Mesenchymal stem cell (in vitro differentiated cells and primary cell): Measurements from ENCODE around the gene CDH4.
A peak's percentile ranks its signal among the peaks of the same experiment; 100 is the strongest.

Experiments
- DNase-seq: peaks from one replicate; pipeline ENCODE4 v3.0.0-alpha.2; 2013
- H2AFZ ChIP-seq: one replicate; pipeline ENCODE4 v1.6.1; 2013; ENCODE audit warnings: low read depth, mild to moderate bottlenecking, control low read depth, inconsistent platforms, low read length, moderate library complexity
- H2AK5ac ChIP-seq: 2 replicates; pipeline ENCODE4 v1.6.1; 2013; ENCODE audit warnings: low read length, moderate library complexity, mild to moderate bottlenecking, inconsistent platforms; ENCODE audit not compliant: severe bottlenecking
- H2BK120ac ChIP-seq: one replicate; pipeline ENCODE4 v1.6.1; 2013; ENCODE audit warnings: low read depth, mild to moderate bottlenecking, inconsistent platforms, low read length, moderate library complexity
- H2BK12ac ChIP-seq, 2 experiments: one replicate each; pipeline ENCODE4 v1.6.1; 2013; ENCODE audit warnings: inconsistent platforms in 2 of 2, low read length in 2 of 2, mild to moderate bottlenecking in 2 of 2, moderate library complexity in 2 of 2, control low read depth in 1 of 2
- H2BK15ac ChIP-seq: one replicate; pipeline ENCODE4 v1.6.1; 2013; ENCODE audit warnings: mild to moderate bottlenecking, low read depth, inconsistent platforms; ENCODE audit not compliant: poor library complexity, severe bottlenecking
- H2BK5ac ChIP-seq: 2 replicates; pipeline ENCODE4 v1.6.1; 2013; ENCODE audit warnings: low read depth, mild to moderate bottlenecking, low read length, control low read depth, inconsistent platforms; ENCODE audit not compliant: poor library complexity, severe bottlenecking
- H3K14ac ChIP-seq, 2 experiments: one replicate each; pipeline ENCODE4 v1.6.1; 2013; ENCODE audit warnings: inconsistent platforms in 2 of 2, low read length in 2 of 2, control low read depth in 1 of 2, mild to moderate bottlenecking in 1 of 2, moderate library complexity in 1 of 2
- H3K18ac ChIP-seq, 2 experiments: one replicate each; pipeline ENCODE4 v1.6.1; 2013; ENCODE audit warnings: inconsistent platforms in 2 of 2, low read length in 2 of 2, control low read depth in 1 of 2, low read depth in 1 of 2, mild to moderate bottlenecking in 1 of 2
- H3K23ac ChIP-seq, 2 experiments: one replicate each; pipeline ENCODE4 v1.6.1; 2013; ENCODE audit warnings: inconsistent platforms in 2 of 2, low read length in 2 of 2, mild to moderate bottlenecking in 2 of 2, moderate library complexity in 2 of 2, control low read depth in 1 of 2
- H3K27ac ChIP-seq: 2 replicates; pipeline ENCODE4 v1.5.1; 2013; ENCODE audit warnings: mild to moderate bottlenecking, moderate library complexity, low read length, control low read depth, inconsistent platforms; ENCODE audit not compliant: poor library complexity, severe bottlenecking
- H3K27me3 ChIP-seq, 2 experiments: 2 replicates each; pipeline versions ENCODE4 v1.6.1 to v1.7.0; 2013; ENCODE audit warnings: low read length in 2 of 2, mild to moderate bottlenecking in 2 of 2, moderate library complexity in 2 of 2, control low read depth in 1 of 2, inconsistent platforms in 1 of 2; ENCODE audit not compliant: control insufficient read depth in 1 of 2, insufficient read depth in 1 of 2
- H3K36me3 ChIP-seq, 2 experiments: 2 replicates each; pipeline versions ENCODE4 v1.6.1 to v1.7.0; 2013; ENCODE audit warnings: low read length in 2 of 2, control low read depth in 1 of 2, inconsistent platforms in 1 of 2, low read depth in 1 of 2, mild to moderate bottlenecking in 1 of 2; ENCODE audit not compliant: insufficient read depth in 2 of 2, control insufficient read depth in 1 of 2
- H3K4ac ChIP-seq, 2 experiments: one replicate each; pipeline ENCODE4 v1.6.1; 2013; ENCODE audit warnings: inconsistent platforms in 2 of 2, low read length in 2 of 2, mild to moderate bottlenecking in 2 of 2, moderate library complexity in 2 of 2, control low read depth in 1 of 2, low read depth in 1 of 2
- H3K4me1 ChIP-seq: 2 replicates; pipeline ENCODE4 v1.6.1; 2013; ENCODE audit warnings: low read depth, low read length, control low read depth; ENCODE audit not compliant: control insufficient read depth, insufficient read depth
- H3K4me2 ChIP-seq: 2 replicates; pipeline ENCODE4 v1.6.1; 2013; ENCODE audit warnings: low read length, mild to moderate bottlenecking, inconsistent platforms; ENCODE audit not compliant: poor library complexity, severe bottlenecking
- H3K4me3 ChIP-seq, 2 experiments: 2 replicates each; pipeline versions ENCODE4 v1.5.1 to v1.7.0; 2013; ENCODE audit warnings: low read length in 2 of 2, mild to moderate bottlenecking in 2 of 2, control low read depth in 1 of 2, low read depth in 1 of 2; ENCODE audit not compliant: insufficient read depth in 1 of 2
- H3K79me1 ChIP-seq: replicated peaks from 2 replicates; pipeline ENCODE4 v1.6.1; 2013; ENCODE audit warnings: mild to moderate bottlenecking, control low read depth, low read length, inconsistent platforms; ENCODE audit not compliant: poor library complexity, severe bottlenecking
- H3K9ac ChIP-seq: 2 replicates; pipeline ENCODE4 v1.7.0; 2013; ENCODE audit warnings: mild to moderate bottlenecking, low read length, moderate library complexity
- H3K9me3 ChIP-seq: 2 replicates; pipeline ENCODE4 v1.7.0; 2013; ENCODE audit warnings: mild to moderate bottlenecking, low read length; ENCODE audit not compliant: control insufficient read depth
- H4K8ac ChIP-seq: one replicate; pipeline ENCODE4 v1.6.1; 2013; ENCODE audit warnings: inconsistent platforms, mild to moderate bottlenecking, low read length, moderate library complexity
- H4K91ac ChIP-seq: one replicate; pipeline ENCODE4 v1.6.1; 2013; ENCODE audit warnings: mild to moderate bottlenecking, low read length, inconsistent platforms
- WGBS: methylation state at CpG from one replicate; pipeline ENCODE4 v1.1.7; 2013; ENCODE audit warnings: mixed read lengths; 5-methylcytosine and 5-hydroxymethylcytosine counted together

The CDH4 gene

DNA sequence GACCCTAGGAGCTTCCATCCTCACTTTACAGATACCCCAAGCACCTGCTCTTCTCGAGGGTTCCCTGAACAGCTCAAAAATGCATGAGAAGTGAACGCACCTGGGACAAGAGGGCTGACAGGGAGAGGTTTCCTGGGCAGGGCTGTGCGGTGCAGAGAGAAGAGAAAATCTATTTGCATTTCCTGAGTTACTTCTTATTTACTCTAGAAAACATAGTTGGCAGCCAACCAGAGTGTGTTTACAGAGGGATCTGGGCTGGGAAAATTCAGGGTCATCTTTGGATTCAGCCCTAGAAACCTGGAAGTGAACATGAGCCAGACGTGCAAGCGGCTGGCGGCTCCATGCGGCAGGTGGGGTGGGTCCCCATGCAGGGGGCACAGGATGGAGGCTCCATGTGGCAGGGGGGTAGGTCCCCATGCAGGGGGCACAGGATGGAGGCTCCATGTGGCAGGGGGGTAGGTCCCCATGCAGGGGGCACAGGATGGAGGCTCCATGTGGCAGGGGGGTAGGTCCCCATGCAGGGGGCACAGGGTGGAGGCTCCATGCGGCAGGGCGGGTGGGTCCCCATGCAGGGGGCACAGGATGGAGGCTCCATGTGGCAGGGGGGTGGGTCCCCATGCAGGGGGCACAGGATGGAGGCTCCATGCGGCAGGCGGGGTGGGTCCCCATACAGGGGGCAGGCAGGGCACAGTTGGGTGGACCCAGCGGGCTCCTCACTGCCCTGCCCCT, 471.6 kb downstream of the CDH4 start:
- H4K8ac ChIP-seq = no peak overlapping the region
- H3K27me3 ChIP-seq = peaks cover 14 to 17% of the 10 kb centered on the region in 2 experiments
- H3K14ac ChIP-seq = no peak overlapping the region
- no peak overlapping the region for H3K9ac ChIP-seq
- H4K91ac ChIP-seq = no peak overlapping the region
- no peak overlapping the region for H2BK5ac ChIP-seq
- no peak overlapping the region for H3K27ac ChIP-seq
- peaks cover 8% of the 10 kb centered on the region for H3K4me1 ChIP-seq
- no peak overlapping the region for H2AK5ac ChIP-seq
- no peak overlapping the region for H2BK12ac ChIP-seq
- no peak overlapping the region for H2BK15ac ChIP-seq
- no peak for DNase-seq
- WGBS = 81% methylated on average over 9 of the region's 12 CpGs
- no peak overlapping the region for H2BK120ac ChIP-seq
- no peak overlapping the region for H3K4ac ChIP-seq
- H3K23ac ChIP-seq = no peak overlapping the region
- no peak overlapping the region for H3K4me3 ChIP-seq
- no peaks in the 10 kb centered on the region for H3K79me1 ChIP-seq
- no peak overlapping the region for H2AFZ ChIP-seq
- no peak overlapping the region for H3K4me2 ChIP-seq
- no peaks in the 10 kb centered on the region for H3K36me3 ChIP-seq
- H3K9me3 ChIP-seq = no peaks in the 10 kb centered on the region
- no peak overlapping the region for H3K18ac ChIP-seq

DNA sequence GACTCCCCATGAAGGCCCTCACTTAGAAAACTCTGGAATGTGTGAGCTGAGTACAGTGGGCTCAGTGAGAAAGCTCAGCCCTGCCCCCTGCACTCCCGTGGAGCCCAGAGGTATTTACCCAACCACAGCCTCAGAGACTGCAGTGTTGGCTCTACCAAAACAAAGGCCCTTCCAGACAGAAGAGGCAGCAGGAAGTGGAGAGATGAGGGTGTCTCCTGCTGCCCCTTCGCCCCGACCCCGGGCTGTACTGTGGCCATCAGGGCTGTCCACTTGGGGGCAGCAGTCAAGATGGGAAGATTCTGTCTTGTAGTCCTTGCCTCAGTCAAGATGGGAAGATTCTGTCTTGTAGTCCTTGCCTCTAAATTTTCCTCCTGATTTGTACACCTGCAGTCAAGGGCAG, 472.3 kb downstream of the CDH4 start:
- peak; percentile 23 for DNase-seq
- Histone ChIP-seq H3K14ac (no peak overlapping the region), H3K4ac (no peak overlapping the region), H2BK5ac (no peak overlapping the region), H3K27ac (no peak overlapping the region), H3K18ac (no peak overlapping the region), H3K27me3 (peaks cover 14 to 15% of the 10 kb centered on the region in 2 experiments), H3K9me3 (no peaks in the 10 kb centered on the region), H4K8ac (no peak overlapping the region), H2BK15ac (peak overlapping the region; percentile 20), H3K9ac (no peak overlapping the region), H2AK5ac (no peak overlapping the region), H3K4me3 (no peak overlapping the region), H3K4me1 (peaks cover 9% of the 10 kb centered on the region), H3K79me1 (no peaks in the 10 kb centered on the region), H4K91ac (no peak overlapping the region), H2BK120ac (no peak overlapping the region), H3K36me3 (no peaks in the 10 kb centered on the region), H3K4me2 (no peak overlapping the region), H3K23ac (no peak overlapping the region), H2AFZ (no peak overlapping the region), H2BK12ac (no peak overlapping the region)
- 23% methylated on average over 4 of the region's 4 CpGs for WGBS

DNA sequence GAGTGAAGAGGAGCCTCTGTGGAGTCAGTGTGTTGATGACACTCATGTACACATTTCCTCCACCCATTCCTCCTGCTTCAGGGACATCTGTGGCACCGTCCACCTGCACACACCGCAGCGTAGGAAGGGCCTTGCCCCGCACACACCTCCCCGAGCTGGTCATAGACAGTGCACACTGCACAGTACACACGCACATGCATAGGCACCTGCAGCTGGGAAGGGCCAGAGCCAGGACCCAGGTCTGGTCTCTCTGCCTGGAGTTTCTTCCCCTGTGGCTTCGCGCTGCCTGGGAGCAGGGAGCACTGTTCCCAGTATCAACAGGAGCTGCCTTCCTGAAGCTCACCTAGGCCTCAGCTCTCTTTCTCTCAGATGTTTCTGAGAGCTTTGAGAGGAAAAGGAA, 473.1 kb downstream of the CDH4 start:
- Histone ChIP-seq H3K23ac (no peak overlapping the region), H3K9me3 (no peaks in the 10 kb centered on the region), H2BK120ac (no peak overlapping the region), H3K79me1 (no peaks in the 10 kb centered on the region), H3K4me1 (peaks cover 10% of the 10 kb centered on the region), H3K4me3 (no peak overlapping the region), H2AFZ (no peak overlapping the region), H4K8ac (no peak overlapping the region), H3K18ac (no peak overlapping the region), H3K36me3 (no peaks in the 10 kb centered on the region), H3K4me2 (no peak overlapping the region), H3K9ac (no peak overlapping the region), H2AK5ac (no peak overlapping the region), H2BK12ac (no peak overlapping the region), H2BK15ac (no peak overlapping the region), H3K4ac (no peak overlapping the region), H3K27ac (no peak overlapping the region), H3K14ac (no peak overlapping the region), H4K91ac (no peak overlapping the region), H2BK5ac (no peak overlapping the region), H3K27me3 (peaks cover 7 to 17% of the 10 kb centered on the region in 2 experiments)
- DNase-seq = no peak
- WGBS = 94% methylated on average over 7 of the region's 8 CpGs

DNA sequence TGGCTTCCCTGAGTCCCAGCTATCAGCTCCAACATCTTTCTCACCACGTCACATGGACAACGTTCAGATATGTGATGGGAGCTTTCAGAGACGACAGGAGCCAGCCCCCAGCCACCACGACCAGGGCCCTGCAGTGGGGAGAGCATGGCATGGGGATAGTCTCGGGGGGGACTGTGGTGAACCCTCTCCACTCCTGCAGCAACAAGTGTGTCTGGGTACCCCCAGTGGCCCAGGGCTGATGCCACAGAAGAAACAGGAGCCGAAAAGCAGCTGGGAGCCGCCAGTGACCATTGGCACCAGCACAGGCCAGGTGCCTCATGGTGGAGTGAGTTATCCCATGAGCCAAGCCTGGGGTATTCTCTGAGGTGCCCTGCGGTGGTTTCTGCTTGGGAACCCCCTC, 473.9 kb downstream of the CDH4 start:
- no peak overlapping the region for H3K4ac ChIP-seq
- 82% methylated on average over 8 of the region's 8 CpGs for WGBS

More for the DNA sequence above, 473.9 kb downstream of the CDH4 start:
- H3K14ac ChIP-seq = no peak overlapping the region
- H3K4me3 ChIP-seq = no peak overlapping the region
- H2BK12ac ChIP-seq = no peak overlapping the region
- no peaks in the 10 kb centered on the region for H3K36me3 ChIP-seq
- no peaks in the 10 kb centered on the region for H3K79me1 ChIP-seq
- H2AK5ac ChIP-seq = no peak overlapping the region
- H3K27me3 ChIP-seq = peaks cover 2 to 14% of the 10 kb centered on the region in 2 experiments
- H3K4me2 ChIP-seq = no peak overlapping the region
- H3K18ac ChIP-seq = no peak overlapping the region
- no peak overlapping the region for H3K27ac ChIP-seq
- H2AFZ ChIP-seq = no peak overlapping the region
- no peaks in the 10 kb centered on the region for H3K9me3 ChIP-seq
- H2BK120ac ChIP-seq = no peak overlapping the region
- H3K9ac ChIP-seq = no peak overlapping the region
- H4K8ac ChIP-seq = no peak overlapping the region
- H2BK5ac ChIP-seq = no peak overlapping the region
- no peak overlapping the region for H4K91ac ChIP-seq
- no peak overlapping the region for H2BK15ac ChIP-seq
- H3K23ac ChIP-seq = no peak overlapping the region
- H3K4me1 ChIP-seq = peaks cover 6% of the 10 kb centered on the region
- no peak for DNase-seq
